Endodermal cell (in vitro differentiated cells): ENCODE measurements around the gene IL3. TPM values are rescaled to one million over a fixed set of nuclear protein-coding genes. Genes with fewer than 3 reads are reported as not detected.

Experiments
- DNase-seq: peaks from one replicate; pipeline ENCODE4 v3.0.0-alpha.2; 2017
- H3K27ac ChIP-seq: 2 replicates; pipeline ENCODE4 v1.5.1; 2013; ENCODE audit warnings: mild to moderate bottlenecking, low read depth, low read length, moderate library complexity
- H3K27me3 ChIP-seq: 2 replicates; pipeline ENCODE4 v1.6.1; 2013; ENCODE audit warnings: mild to moderate bottlenecking, low read length, moderate library complexity; ENCODE audit not compliant: insufficient read depth, control insufficient read depth, poor library complexity, severe bottlenecking
- H3K36me3 ChIP-seq: 2 replicates; pipeline ENCODE4 v1.7.0; 2013; ENCODE audit warnings: mild to moderate bottlenecking, low read length, moderate library complexity; ENCODE audit not compliant: control insufficient read depth, insufficient read depth
- H3K4me1 ChIP-seq: one replicate; pipeline ENCODE4 v1.7.0; 2013; ENCODE audit warnings: low read length; ENCODE audit not compliant: control insufficient read depth, insufficient read depth
- H3K4me3 ChIP-seq: 2 replicates; pipeline ENCODE4 v1.5.1; 2013; ENCODE audit warnings: mild to moderate bottlenecking, low read length, moderate library complexity
- H3K9ac ChIP-seq: 2 replicates; pipeline ENCODE4 v1.6.1; 2013; ENCODE audit warnings: mild to moderate bottlenecking, low read length, moderate library complexity; ENCODE audit not compliant: poor library complexity, severe bottlenecking; ENCODE audit errors: extremely low read depth
- H3K9me3 ChIP-seq: 2 replicates; pipeline ENCODE4 v1.6.1; 2013; ENCODE audit warnings: mild to moderate bottlenecking, low read length, moderate library complexity; ENCODE audit not compliant: control insufficient read depth
- H3K27ac Mint-ChIP-seq: 2 replicates; pipeline ENCODE4 v1.8.0; 2020; ENCODE audit warnings: mixed read lengths
- H3K27me3 Mint-ChIP-seq: 2 replicates; pipeline ENCODE4 v1.8.0; 2021; ENCODE audit warnings: mild to moderate bottlenecking, mixed read lengths; ENCODE audit not compliant: insufficient read depth
- H3K36me3 Mint-ChIP-seq: 2 replicates; pipeline ENCODE4 v1.8.0; 2020; ENCODE audit warnings: low read depth, mixed read lengths
- H3K4me1 Mint-ChIP-seq: 2 replicates; pipeline ENCODE4 v1.8.0; 2020; ENCODE audit warnings: mixed read lengths
- H3K4me3 Mint-ChIP-seq: 2 replicates; pipeline ENCODE4 v1.8.0; 2020; ENCODE audit warnings: mild to moderate bottlenecking, moderate library complexity, mixed read lengths
- H3K9me3 Mint-ChIP-seq: 2 replicates; pipeline ENCODE4 v1.8.0; 2020; ENCODE audit warnings: mild to moderate bottlenecking, mixed read lengths
- WGBS, 2 experiments: methylation state at CpG; one replicate each; pipeline versions ENCODE4 v1.1.5 to v1.1.7; 2013; ENCODE audit warnings: missing lambda C conversion rate in 2 of 2, mixed read lengths in 1 of 2; ENCODE audit not compliant: insufficient coverage in 1 of 2, insufficient read length in 1 of 2; 5-methylcytosine and 5-hydroxymethylcytosine counted together
- total RNA-seq, 2 donors: library from RNA; stranded (reverse); fragmentation: NEBNext Ultra II Directional in 1 of 2; extraction: Animal tissue kit (Norgen Biotek cat#: 25700) in 1 of 2; gene quantifications; 2 replicates in 1 of 2; 3 replicates in 1 of 2; pipeline ENCODE4 v1.2.1, GENCODE V29; 2021
- TF ChIP-seq, protein P1 (sequence below): fragments of 200-600 bp; sonication (generic); conservative IDR thresholded peaks from 2 replicates; pipeline ENCODE4 v1.5.0; 2021; ENCODE audit warnings: antibody characterized with exemption, mild to moderate bottlenecking

Gene IL3
- total RNA-seq, 2 donors from 2014 or later: not detected

GRCh38 chr5:132065351-132065937, 5.0 kb downstream of the IL3 start:
- H3K27ac Mint-ChIP-seq: no peak overlapping the region
- H3K27me3 Mint-ChIP-seq: no peaks in the 10 kb centered on the region
- no peak overlapping the region for H3K4me3 Mint-ChIP-seq

GRCh38 chr5:132065951-132066701, 5.7 kb downstream of the IL3 start:
- H3K4me1 ChIP-seq: no peaks in the 10 kb centered on the region
- H3K9me3 ChIP-seq: no peaks in the 10 kb centered on the region
- Mint-ChIP-seq H3K27ac (no peak overlapping the region), H3K4me3 (no peak overlapping the region), H3K27me3 (no peaks in the 10 kb centered on the region), H3K9me3 (no peaks in the 10 kb centered on the region), H3K36me3 (no peaks in the 10 kb centered on the region), H3K4me1 (no peaks in the 10 kb centered on the region)
- TF ChIP-seq, protein P1, sequence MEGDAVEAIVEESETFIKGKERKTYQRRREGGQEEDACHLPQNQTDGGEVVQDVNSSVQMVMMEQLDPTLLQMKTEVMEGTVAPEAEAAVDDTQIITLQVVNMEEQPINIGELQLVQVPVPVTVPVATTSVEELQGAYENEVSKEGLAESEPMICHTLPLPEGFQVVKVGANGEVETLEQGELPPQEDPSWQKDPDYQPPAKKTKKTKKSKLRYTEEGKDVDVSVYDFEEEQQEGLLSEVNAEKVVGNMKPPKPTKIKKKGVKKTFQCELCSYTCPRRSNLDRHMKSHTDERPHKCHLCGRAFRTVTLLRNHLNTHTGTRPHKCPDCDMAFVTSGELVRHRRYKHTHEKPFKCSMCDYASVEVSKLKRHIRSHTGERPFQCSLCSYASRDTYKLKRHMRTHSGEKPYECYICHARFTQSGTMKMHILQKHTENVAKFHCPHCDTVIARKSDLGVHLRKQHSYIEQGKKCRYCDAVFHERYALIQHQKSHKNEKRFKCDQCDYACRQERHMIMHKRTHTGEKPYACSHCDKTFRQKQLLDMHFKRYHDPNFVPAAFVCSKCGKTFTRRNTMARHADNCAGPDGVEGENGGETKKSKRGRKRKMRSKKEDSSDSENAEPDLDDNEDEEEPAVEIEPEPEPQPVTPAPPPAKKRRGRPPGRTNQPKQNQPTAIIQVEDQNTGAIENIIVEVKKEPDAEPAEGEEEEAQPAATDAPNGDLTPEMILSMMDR: no peak
- DNase-seq: no peak
- no peaks in the 10 kb centered on the region for H3K27me3 ChIP-seq
- no peak overlapping the region for H3K4me3 ChIP-seq
- WGBS, 2 experiments: 93 to 98% methylated on average over 6 to 13 of the region's 13 CpGs
- H3K9ac ChIP-seq: no peak overlapping the region
- H3K36me3 ChIP-seq: no peaks in the 10 kb centered on the region
- no peak overlapping the region for H3K27ac ChIP-seq

More at GRCh38 chr5:132065351-132065937, 5.0 kb downstream of the IL3 start:
- no peak overlapping the region for H3K9ac ChIP-seq
- no peaks in the 10 kb centered on the region for H3K4me1 ChIP-seq
- DNase-seq: peak; percentile 91
- H3K36me3 Mint-ChIP-seq: no peaks in the 10 kb centered on the region
- H3K9me3 Mint-ChIP-seq: no peaks in the 10 kb centered on the region
- H3K27ac ChIP-seq: no peak overlapping the region
- WGBS, 2 experiments: 35 to 40% methylated on average over 1 to 3 of the region's 4 CpGs
- no peaks in the 10 kb centered on the region for H3K36me3 ChIP-seq
- no peaks in the 10 kb centered on the region for H3K27me3 ChIP-seq
- no peaks in the 10 kb centered on the region for H3K9me3 ChIP-seq
- no peaks in the 10 kb centered on the region for H3K4me1 Mint-ChIP-seq
- no peak overlapping the region for H3K4me3 ChIP-seq
- TF ChIP-seq, protein P1: peak; percentile 84

DNA sequence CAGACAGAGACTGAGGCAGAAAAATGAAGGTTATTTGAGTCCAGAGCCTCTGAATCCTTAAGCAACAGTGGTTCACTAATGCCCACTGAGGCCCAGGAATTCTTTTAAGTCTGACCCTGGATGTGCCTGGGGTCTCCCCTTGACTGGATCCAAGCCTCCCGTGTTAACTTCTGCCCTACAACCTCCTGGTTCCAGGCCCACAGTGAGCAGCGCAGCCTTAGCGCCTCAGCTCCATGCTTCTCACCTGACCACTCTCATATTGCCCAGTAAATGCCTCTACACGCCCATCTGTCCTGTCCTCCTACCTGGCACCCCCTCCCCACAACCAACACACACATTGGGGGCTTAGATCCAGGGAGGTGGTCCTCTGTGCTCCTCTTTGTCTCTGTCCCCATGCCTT, 6.4 kb downstream of the IL3 start:
- H3K9ac ChIP-seq: no peak overlapping the region
- H3K4me1 Mint-ChIP-seq: no peaks in the 10 kb centered on the region
- H3K9me3 Mint-ChIP-seq: no peaks in the 10 kb centered on the region
- WGBS, 2 experiments: 90 to 94% methylated on average over 3 to 4 of the region's 4 CpGs
- no peak overlapping the region for H3K27ac Mint-ChIP-seq
- no peak for DNase-seq
- no peaks in the 10 kb centered on the region for H3K36me3 Mint-ChIP-seq
- TF ChIP-seq, protein P1: no peak
- H3K27ac ChIP-seq: no peak overlapping the region
- no peaks in the 10 kb centered on the region for H3K9me3 ChIP-seq
- H3K27me3 Mint-ChIP-seq: no peaks in the 10 kb centered on the region
- H3K4me1 ChIP-seq: no peaks in the 10 kb centered on the region
- no peaks in the 10 kb centered on the region for H3K36me3 ChIP-seq
- no peaks in the 10 kb centered on the region for H3K27me3 ChIP-seq
- H3K4me3 Mint-ChIP-seq: no peak overlapping the region
- H3K4me3 ChIP-seq: no peak overlapping the region
